GM18520 (cell line): ENCODE measurements around the gene INPP5A.
"Not testable (repeated sequence)": the region's sequence is repeated elsewhere in the genome, so short reads cannot be mapped to it uniquely, and the experiment has no call there.

ENCODE experiments used
- ATAC-seq: cut with Tn5 transposase; IDR thresholded peaks from one replicate; pipeline ENCODE4 v1.9.1; 2021; ENCODE audit not compliant: unreplicated experiment

INPP5A gene, protein sequence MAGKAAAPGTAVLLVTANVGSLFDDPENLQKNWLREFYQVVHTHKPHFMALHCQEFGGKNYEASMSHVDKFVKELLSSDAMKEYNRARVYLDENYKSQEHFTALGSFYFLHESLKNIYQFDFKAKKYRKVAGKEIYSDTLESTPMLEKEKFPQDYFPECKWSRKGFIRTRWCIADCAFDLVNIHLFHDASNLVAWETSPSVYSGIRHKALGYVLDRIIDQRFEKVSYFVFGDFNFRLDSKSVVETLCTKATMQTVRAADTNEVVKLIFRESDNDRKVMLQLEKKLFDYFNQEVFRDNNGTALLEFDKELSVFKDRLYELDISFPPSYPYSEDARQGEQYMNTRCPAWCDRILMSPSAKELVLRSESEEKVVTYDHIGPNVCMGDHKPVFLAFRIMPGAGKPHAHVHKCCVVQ

DNA sequence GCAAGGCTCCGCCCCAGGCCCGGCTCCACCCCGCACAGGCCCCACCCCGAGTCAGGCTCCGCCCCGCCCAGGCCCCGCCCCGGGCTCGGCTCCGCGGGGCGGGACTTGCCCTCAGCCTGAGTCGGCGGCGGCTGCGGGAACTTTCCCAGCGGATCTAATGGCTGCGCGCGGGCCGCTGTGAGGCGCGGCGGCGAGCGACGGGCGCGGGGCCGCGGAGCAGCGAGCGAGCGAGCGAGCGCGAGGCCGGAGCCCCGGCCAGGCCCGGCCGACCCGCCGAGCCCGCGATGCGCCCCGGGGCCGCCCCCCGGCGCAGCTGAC lies at the start of gene INPP5A:
TSS of gene INPP5A (plus strand) at position 104 of the 318 bp plus-strand sequence. CDS start 310 bp downstream, outside the sequence.
- ATAC-seq: peak; percentile 51

- ATAC-seq: no peak
Observed at GRCh38 chr10:132488231-132488821, 49.3 kb upstream of the INPP5A start.

DNA sequence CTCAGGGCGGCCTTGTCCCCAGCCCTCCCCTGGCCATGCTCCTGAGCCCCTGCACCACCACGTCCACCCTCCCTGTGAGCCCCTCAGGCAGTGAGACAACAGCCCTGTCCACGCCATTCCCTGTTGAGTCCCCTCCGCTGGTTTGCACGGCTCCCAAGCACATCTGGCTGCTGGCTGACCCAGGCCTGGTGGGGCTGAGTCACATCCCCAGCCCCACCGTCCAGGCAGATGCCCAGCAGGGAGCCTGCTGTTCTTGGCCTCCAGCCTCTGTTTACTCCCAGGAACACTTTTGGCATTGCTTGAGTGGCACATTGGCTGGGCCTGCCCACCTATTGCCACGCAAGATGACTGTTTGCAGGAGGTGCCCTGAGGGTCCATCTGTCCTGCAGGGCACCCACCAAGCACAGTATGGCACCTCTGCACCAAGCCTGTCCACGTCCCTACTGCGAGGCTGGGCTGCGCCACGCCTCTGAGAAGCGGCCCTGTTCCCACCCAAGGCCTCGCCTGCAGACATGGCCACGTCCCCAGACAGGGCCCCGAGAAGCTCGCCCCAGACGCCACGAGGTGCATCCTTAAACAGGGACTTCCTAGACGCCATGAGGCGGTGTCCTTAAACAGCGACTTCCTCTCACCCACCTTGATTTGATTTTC lies 48.4 kb upstream of the INPP5A start:
- ATAC-seq: no peak

DNA sequence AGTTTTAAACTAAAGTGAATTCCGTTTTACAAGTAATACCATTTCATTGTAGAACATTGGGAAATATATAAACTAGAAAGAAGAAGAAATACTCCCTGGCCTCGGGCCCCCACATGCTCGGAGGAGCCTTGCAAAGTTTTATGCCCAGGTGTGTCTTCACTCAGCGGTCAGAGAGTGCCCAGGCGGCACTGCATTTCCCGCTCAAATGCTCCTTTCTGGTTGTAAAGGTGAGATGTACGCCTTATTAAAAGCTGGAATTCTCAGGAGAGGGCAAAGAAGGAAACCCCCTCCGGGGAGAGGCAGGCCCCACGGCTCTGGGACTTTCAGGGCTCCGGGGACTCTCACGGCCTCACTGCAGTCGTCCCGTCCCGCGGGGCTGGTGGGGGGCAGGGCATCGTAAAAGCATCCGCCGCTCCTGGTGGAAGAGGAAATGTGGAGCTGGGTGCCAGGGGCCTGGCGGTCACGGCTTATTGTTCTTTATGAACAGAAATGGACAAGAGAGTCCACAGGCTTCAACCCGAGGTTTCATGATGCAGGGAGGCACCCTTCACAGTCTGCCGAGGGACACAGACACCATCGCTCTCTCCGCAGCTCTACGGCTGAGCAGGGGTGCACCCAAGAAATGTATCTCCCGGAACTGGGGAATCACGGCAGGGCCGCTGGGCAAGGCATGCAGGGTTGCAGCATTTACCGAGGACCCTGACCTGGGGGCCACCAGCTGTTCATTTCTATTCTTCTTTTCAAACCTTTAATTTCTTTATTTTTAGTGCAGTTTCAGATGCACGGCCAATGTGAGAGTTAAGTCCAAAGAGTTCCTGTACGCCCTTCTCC lies 47.7 kb upstream of the INPP5A start:
- ATAC-seq: no peak

DNA sequence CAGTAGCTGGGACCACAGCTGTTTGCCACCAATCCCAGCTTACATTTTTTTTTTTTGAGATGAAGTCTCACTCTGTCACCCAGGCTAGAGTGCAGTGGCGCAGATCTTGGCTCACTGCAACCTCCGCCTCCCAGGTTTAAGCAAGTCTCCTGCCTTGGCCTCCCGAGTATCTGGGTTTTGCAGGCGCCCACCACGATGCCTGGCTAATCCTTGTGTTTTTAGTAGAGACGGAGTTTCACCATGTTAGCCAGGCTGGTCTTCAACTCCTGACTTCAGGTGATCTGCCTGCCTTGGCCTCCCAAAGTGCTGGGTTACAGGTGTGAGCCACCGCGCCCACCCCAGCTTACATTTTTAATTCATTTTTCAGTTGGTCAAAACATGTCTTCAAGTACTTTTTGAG lies 46.1 kb upstream of the INPP5A start:
- ATAC-seq: not testable (repeated sequence)

DNA sequence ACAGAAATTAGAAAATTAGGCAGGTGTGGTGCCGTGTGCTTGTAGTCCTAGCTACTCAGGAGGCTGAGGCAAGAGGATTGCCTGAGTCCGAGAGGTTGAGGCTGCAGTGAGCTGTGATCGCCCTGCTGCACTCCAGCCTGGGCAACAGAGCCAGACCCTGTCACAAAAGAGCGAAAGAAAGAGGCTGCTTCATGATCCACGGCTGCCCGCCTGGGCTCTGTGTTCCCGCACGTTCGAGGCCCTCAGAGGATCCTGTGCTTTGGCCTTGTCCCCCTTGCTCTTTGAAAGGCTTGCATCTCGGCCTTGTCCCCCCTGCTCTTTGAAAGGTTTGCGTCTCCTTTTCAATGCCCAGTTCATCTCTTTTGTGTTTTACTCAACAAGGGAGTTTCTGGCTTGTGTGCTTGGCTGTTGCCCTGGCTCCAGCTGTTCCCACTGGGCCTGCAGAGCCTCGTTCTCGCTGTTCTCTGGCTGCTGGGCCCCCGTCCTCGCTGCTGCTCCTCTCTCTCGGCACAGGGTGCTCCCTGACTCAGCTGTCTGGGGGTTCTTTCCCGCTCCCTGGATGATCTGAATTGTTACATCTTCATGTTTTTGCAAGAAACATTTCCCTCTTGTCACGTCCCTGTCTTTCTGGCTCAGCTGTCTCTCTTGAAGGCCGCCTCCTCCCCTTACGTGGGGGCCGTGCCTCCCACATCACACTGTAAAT lies 45.1 kb upstream of the INPP5A start:
- no peak for ATAC-seq

GRCh38 chr10:132493246-132493755 lies 44.3 kb upstream of the INPP5A start:
- no peak for ATAC-seq

GRCh38 chr10:132493756-132494290 lies 43.8 kb upstream of the INPP5A start:
- ATAC-seq: no peak

DNA sequence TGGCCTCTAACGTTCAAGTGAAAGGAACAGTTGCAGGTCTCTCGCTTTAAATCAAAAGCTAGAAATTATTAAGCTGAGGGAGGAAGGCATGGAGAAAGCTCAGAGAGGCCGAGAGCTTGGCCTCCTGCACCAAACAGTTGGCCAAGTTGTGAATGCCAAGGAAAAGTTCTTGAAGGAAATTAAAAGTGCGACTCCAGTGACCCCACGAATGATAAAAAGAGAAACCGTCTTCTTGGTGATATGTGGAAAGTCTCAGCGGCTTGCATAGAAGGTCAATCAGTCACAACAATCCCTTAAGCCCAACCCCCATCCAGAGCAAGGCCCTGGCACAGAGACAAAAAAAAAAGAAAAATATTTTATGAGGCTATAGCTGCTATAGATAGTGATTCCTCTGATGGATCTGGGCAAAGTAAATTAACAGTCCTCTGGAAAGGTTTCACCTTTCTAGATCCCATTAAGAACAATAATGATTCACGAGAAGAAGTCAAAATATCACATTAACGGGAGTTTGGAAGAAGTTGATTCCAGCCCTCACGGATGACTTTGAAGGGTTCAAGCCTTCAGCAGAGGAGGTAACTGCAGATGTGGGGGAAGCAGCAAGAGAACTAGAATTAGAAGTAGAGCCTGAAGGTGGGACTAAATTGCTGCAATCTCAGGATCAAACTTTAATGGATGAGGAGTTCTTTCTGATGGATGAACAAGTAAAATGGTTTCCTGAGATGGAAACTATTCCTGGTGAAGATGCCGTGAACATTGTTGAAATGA lies 42.5 kb upstream of the INPP5A start:
- ATAC-seq: no peak

DNA sequence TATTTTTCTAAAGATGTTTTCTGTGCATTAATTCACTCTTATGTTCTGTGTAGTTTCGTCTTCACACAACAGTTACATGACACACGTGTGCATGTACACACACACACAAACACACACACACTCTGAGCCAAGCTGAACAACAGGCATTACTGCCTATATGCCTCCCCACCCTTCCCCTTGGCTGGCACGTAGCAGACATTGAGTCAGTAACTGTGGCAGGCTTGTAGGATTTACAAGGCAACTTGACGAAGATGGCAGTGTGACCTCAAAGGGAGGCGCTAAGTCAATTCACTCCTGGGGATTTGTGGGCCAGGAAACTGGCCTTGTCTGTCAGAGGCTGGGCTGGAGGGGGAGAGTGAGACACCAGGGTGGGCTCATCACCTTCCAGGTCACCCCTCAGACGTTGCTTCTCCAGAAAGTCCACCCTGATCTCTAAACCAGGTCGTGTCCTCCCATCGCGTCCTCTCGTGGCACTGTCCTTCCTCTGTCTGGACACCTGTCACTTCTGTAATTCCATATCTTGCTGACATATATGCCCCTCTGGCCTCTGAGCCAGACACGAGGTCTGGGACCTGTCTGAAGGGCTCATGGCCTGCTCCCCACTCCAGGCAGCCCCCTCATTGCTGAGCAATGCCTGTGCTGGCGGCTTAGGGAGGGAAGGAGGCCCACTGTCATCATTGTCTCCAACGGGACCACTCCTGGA lies 41.1 kb upstream of the INPP5A start:
- ATAC-seq: no peak

DNA sequence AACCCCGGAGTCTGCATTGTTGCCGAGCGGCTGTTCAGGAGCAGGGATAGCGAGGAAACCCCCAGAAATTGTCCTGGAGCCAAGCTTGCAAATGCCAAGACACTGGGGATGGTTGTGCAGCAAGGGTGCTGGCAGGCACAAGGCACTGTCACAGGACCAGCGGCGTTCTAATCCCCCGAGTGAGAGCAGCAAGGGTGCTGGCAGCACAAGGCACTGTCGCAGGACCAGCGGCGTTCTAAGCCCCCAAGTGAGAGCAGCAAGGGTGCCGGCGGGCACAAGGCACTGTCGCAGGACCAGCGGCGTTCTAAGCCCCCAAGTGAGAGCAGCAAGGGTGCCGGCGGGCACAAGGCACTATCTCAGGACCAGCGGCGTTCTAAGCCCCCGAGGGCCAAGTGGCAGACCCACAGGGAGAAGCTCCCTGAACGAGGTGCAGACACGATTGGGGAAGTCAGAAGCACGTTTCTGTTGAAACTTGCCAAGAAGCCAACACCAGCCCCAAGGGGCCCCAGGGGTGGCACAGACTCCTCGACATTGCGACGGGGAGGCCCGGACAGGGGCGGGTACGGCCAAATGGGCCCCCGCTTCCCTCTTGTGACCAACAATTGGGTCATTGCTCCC lies 40.4 kb upstream of the INPP5A start:
- no peak for ATAC-seq

DNA sequence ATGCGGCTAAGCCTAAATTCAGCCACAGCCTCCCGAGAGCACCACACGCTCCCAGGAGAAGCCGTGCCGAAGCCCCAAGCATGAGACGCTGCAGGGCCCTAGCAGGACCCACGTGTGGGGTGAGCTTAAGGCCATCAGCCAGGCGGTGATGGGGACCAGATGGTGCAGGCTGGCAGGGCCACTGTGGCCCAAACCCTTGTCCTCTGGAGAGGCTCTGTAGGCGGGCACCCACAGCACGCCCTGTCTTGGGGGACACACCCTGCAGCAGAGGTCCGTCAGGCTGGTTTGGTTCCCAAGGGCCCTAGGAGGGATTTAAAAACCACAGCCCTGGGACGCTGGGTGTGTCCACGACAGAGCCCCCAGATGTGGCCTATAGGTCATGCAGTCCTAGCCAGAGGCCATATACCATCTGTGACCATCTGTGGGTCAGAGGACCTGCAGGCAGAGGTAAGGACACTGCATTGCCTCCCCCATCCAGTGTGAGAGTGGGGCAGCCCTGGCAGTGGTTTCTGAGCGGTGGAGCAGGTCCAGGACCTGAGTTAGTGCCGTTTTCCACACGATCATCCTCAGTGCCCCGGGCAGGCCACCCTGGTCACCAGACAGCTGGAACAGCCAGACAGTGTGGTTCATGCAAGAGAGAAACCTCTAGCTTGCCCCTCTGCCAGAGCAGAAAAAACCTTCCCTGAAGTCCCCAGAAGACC lies 39.6 kb upstream of the INPP5A start:
- no peak for ATAC-seq

DNA sequence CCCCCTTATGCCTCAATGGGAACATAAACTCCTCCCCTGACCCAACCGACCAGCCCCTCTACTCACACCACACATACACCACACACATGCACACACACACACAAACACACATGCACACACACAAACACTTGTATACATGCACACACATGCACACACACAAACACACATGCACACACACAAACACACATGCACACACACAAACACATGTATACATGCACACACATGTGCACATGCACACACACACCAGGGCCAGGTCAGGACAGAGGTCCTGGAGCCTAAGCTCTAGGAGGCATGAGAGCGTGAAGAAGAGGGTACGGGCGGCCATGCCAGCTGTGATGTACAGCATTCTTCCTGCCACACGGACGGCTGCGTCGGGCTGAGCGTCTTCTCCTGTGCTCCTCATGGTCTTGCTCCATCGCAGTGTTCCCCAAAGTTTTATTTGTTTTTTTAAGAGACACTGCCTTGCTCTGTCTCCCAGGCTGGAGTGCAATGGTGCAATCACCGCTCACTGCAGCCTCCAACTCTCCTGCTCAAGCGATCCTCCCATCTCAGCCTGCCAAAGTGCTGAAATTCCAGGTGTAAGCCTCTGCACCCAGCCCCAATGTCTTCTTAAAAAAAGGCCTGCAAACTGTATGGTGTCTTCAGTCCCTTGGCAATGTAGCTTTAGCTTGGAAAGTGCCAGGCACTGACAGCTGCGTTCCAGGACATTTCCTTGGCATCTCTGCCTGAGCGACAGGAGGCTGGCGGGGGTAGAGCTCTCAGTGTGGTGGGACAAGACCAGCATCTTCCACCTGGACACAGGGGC lies 38.8 kb upstream of the INPP5A start:
- no peak for ATAC-seq

DNA sequence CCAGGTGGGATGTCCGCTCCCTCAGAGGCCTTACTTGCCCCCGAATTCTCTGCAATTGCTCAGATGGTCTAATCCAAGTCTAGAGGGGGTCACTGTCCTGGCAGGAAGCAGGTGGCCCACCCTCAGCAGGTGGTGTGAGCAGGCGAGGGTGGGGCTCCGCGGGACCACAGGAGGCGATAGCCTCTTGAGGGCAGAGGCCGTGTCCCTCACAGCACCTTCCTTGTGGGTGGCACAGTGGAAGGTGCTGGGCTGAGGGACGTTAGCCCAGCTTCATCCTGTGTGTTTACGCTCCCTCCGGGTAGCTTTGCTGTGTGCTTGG lies 38.3 kb upstream of the INPP5A start:
- ATAC-seq: no peak

DNA sequence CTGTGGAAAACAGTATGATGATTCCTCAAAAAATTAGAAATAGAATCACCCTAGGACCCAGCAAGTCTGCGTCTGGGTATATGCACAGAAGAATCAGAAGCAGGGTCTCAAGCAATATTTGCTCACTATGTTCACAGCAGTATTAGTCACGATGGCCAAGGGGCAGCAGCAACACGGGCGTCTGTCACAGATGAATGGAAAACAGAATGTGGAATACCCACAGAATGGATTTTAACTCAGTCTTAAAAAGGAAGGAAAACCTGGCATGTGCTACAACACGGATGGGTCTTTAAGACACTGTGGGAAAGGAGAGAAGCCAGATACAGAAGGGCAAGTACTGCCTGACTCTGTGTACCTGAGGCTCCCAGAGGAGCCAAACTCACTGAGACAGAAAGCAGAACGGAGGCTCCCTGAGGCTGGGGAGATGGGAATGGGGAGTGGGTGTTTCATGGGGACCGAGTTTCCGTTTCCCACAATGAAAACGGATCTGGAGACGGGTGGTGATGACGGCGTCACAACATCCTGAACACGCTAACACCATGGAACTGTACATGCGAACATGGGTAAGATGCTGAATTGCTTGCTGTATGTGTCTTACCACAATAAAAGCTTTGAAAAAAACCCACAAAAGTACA lies 36.7 kb upstream of the INPP5A start:
- ATAC-seq: no peak

DNA sequence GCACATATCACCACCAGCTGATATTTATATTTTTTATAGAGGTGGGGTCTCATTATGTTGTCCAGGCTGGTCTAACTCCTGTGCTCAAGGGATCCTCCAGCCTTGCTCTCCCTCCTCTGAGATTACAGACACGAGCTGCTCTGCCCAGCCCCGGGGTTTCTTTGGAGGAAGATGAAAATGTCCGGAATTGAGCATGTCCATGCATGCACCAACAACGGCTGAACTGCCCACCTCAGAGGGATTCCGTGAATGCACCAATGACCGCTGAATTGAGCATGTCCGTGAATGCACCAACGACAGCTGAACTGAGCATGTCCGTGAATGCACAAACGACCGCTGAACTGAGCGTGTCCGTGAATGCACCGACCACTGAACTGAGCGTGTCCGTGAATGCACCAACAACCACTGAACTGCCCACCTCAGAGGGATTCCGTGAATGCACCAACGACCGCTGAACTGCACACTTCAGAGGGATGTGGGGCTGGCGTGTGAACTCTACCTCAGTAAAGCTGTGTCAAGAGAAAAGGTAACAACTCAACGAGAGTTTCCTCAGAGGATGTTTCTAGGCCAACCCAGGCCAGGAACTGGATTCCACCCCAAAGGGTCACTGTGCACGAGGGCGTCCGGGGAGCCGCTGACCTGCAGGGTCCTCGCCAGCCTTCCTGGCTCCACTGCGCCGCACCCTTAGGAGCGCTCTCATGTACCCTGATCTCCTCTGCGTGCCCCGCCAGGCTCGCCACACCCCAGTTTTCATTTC lies 34.9 kb upstream of the INPP5A start:
- no peak for ATAC-seq
